Measurements from ENCODE around the gene DSN1.

The DSN1 gene

GRCh38 chr20:36794116-36794474 lies 20.5 kb upstream of the DSN1 start:
- DNase-seq = no peak

DNA sequence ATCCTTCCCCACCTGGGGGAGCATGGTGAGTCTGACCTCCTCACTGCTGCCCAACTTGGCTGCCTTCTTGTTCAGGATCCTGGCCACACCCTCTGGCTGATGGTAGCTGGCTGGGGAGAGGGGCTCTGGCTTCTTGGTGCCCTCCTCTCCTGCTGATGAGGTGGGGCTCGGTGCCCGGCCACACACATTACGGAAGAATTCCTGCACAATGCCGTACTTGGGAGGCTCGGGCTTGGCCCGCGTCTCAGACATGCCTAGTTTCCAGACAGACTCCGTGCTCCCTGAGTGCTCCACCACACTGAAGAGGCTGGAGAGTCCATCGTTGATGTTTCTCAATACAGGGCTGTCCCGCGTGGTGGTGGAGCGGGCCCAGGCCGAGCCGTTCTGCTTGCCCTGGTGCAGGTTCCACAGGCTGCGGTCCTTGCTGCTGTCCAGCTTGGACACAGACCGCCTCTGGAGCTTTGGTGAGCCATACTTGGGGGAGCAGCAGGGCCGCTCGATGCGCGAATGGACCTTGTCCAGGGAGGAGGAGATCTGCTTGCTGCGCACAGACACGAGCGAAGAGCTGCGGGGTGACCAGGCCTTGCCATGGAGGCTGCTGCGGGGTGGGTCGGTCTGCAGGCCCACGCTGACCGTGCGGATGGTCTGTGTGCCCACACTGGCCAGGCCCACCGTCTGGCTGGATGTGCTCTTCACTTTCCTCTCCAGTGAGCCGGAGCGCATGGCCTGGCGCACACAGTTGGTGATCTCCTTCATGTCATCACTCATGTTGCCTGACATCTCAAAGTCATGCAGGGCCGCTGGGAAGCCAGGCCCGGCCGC lies 19.9 kb upstream of the DSN1 start:
- DNase-seq = no peak

DNA sequence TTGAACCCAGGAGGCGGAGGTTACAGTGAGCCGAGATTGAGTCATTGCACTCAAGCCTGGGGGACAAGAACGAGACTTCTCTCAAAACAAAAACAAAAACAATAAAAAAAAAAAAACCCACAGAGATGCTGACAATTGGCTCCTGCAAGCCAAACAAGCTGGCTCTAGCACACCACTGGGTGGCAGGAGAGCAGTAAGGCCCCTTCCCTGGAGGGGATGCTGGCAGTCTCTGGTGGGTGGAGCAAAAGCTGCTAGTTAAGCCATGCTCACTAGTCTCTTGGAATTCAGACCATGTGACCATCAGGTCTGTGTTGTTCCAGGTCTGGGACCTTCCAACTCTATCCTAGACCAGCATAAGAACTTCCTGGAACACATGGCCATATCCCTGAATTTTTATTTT lies 18.9 kb upstream of the DSN1 start:
- no peak for DNase-seq

DNA sequence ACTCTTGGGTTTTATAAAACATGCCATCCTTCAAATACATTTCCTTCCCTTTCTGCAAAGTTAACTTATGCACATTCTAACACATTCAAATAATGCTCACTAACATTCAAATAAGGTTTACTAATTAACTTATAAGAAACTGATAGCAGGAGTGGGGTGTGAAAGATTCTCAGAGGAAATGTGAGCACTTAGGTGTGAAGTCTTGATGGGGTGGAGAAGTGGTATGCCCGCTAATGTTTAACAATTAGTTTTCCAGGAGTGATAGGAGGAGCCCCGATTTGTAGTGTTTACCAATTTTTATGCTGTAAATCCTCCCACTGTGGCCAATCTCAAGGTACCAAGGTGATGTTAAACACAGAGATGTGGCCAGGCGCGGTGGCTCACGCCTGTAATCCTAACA lies 18.3 kb upstream of the DSN1 start:
- no peak for DNase-seq

DNA sequence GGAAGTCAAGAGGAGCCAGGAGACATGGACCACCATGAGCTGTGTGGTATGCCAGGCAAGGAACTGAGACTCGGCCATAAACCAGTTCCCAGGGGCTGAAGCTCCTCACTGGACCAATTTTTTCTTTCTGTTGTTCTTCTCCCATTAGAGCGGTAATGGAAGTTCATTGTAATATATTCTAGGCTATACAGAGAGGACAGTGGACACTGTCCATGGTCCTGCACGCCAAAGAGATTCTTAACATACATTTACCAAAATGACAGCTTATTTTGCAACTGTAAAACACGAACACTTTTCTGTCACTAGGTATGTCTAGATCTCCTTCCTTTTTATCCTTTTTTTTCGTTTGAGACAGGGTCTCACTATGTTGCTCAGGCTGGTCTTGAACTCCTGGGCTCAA lies 13.1 kb upstream of the DSN1 start:
- DNase-seq = no peak

DNA sequence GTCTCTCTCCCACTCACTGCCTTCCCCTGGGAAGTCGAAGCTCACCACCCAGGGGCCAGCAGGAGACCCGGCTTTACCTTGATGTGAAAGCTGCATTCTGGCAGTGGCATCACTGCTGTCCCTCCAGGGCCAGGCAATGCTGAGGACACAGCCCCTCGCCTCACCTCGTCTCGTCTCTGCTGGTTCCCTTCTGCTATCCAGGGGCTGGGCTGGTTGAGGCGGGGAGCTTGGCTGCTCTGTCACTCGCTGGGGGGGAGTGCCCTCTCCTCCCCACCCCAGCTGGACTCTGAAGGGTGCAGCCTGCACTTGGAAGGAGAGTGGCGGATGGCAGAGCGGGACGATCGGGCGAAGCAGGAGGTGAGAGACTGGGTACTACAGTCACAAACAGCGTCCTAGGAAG lies 12.7 kb upstream of the DSN1 start:
- no peak for DNase-seq

GRCh38 chr20:36785308-36785707 lies 11.7 kb upstream of the DSN1 start:
- DNase-seq = no peak

GRCh38 chr20:36784900-36785299 lies 11.3 kb upstream of the DSN1 start:
- DNase-seq = no peak

- DNase-seq = no peak
These were observed 10.6 kb upstream of the DSN1 start for GRCh38 chr20:36784116-36784515.

DNA sequence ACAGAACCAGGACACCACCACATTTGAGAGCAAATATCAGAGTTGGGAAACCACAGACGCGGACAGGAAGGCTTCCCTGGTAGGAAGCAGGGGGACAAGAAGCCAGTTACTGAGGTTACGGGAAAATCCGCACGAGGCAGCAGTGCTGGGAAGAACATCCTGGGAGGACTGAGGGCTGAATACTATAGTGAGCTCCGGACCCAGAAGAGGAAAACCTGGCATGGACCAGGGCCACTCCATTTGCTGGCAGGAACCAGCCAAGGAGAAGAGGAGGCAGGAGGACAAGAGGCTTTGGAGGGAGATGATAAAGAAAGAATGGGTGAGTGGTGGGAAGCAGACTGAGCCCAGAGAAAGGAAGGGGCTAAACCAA lies 6.1 kb upstream of the DSN1 start:
- no peak for DNase-seq

DNA sequence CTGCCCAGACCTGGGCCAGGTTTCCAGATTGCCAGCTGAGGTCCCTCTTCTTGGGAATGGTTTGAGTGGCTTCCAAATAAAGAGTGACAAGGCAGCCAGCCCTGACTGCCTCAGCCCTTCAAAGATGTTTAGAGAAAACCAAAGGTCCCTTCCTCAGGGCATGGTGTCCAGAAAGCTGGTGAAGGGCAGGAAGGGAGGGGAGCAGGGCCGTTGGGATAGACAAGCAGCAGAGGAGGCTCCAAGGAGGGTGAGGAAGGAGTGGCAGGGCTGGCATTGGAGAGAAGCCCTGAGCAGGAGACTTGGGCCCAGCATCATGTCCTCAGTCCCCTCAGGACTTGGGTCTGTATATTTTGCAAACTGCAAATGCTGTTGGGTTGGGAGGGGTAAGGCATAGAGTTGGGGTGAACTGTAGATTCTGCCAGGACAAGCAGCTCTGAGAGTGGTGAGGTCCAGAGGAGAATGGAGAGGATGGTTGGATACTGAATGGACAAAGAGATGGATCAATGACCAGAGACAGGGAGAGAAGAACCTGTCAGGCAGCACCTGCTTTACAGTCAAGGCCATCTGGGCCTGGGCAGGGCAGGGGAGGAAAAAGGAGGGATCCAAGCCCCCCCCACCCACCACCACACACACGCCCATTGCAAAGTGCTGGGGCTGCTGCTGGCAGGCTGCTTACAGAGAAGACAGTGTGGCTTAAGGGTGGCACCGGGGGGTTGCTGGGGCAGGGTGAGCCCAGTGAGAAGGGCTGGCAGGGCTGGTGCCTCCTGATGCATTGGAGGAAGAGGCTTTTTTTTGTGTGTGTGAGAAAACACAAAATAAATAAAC lies 5.5 kb upstream of the DSN1 start:
- DNase-seq = no peak

GRCh38 chr20:36777576-36777975 lies 4.0 kb upstream of the DSN1 start:
- DNase-seq = no peak

- no peak for DNase-seq
These were observed 3.6 kb upstream of the DSN1 start for GRCh38 chr20:36777167-36777566.

DNA sequence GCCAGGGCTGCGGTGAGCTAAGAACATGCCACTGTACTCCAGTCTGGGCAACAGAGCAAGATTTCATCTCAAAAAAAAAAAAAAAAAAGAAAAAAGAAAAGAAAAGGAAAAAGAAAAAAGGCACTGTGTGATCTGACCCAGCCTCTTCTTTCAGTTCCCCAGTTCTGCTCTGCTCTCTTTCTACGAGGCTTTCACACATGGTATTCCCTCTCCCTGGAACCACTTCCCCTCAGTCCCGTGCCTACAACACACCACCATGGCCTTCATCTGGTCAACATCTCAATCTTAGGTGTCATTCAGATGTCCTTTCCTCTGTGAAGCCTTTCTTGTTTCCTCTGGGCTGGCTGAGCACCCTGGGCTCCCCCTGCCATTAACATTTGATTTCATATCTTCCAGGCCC lies 2.3 kb upstream of the DSN1 start:
- DNase-seq = no peak

DNA sequence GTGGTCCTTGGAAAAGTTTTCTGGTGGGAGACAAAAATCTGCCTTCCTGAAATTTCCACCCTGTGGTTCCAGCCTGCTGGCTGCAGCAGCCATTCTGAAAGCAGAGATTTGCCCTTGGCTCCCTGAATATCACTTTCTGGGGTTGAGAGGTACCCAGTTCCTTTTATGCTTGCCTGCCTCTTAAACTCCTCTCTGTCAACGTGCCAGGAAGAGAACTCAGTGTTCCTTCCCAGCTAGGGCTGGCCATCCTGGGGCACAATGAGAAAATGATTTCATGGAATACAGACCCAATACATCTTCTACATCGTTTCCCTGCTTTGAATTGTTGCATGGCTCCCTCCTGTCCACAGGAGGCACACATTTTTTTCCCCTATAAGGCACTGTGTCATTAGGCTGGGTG lies 1.6 kb upstream of the DSN1 start:
- no peak for DNase-seq

DNA sequence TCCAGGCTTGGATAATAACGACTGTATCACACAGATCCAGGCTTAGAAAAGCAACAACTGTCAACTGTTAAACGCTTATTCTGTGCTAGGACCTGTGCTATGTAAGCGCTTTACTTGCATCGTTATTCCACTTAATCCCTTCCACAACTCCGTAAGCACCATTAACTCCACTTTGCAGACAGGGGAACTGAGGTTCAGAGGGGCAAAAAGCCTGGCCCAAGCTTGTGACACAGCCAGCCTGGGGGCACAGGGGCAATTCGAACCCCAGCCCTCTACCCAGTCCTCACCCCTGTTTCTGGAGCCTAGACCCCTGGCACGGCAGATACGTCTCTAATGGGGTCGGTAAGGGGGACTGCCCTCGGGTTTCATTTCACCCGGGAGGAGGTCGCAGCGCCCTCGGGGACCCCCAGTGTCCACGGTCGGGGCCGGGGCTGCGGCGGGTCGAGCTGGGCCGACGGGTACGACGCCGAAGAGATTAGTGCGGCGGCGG lies 411 bp downstream of the DSN1 start:
- DNase-seq = no peak

DNA sequence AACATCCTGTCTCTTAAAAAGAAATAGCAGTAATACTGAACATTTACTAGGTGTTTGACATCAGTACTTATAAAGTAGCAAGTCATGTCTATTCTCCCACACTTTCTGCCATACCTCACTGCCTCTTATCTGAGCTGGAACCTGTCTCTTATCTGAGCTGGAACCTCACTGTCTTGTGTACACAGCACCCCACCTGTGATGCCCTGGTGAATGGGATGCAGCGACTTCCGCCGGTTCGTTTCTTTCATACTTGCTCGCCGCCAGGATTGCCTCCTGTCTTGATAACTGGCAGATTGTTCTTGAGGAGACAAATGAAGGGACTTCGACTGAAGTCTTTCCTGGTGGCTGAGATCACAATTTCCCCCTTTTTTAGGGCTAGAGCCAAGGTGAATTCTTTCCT lies 2.9 kb downstream of the DSN1 start:
- no peak for DNase-seq

GRCh38 chr20:36768768-36769430 lies 4.7 kb downstream of the DSN1 start:
- no peak for DNase-seq

DNA sequence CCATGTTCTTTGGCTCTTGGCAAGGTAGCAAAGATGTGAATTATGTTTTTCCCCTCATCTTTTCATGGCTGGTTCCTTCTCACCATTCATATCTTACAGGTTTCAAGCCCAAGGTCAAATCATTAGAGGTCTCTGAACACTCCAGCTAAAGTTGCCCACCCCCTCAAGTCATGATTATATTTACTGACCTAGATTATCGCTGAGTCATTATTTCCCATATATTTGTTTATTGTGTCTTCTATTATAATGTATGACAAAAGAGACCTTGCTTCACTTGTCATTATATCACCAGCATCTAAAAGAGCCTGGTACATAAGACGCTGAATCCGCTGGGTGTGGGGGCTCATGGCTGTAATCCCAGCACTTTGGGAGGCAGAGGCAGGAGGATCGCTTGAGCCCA lies 12.4 kb downstream of the DSN1 start:
- no peak for DNase-seq

DNA sequence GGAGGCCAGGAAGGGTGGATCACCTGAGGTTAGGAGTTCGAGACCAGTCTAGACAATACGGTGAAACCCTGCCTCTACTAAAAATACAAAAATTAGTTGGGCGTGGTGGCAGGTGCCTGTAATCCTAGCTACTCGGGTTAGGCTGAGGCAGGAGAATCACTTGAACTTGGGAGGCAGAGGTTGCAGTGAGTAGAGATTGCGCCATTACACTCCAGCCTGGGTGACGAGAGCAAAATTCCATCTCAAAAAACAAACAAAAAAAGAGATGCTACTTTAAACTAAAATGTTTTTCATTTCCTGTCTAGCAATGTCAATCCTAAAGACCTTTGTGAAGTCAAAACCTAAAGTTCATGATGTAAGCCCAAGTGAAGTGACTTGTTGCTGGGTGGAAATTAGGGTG lies 12.9 kb downstream of the DSN1 start:
- DNase-seq = no peak

DNA sequence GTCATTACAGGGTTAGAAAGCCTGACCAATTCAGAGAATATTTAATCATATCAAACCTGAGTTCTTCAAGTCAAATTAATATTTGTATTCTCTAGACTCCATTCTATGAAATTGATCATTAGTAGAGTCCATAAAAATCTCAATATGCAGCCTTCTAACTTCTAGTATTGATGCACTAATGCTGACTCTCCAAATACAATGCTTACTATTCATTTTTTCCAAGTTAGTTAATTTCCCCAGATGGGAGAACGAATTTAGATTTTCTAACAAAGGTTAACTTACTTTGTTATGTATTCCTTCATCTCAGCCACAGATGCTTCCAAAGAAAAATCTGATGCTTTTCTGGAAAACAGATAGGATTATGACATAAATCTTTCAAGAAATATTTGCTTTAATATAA lies 15.3 kb downstream of the DSN1 start:
- DNase-seq = no peak

- no peak for DNase-seq
These were observed 17.1 kb downstream of the DSN1 start for GRCh38 chr20:36756496-36756895.

- no peak for DNase-seq
These were observed 18.8 kb downstream of the DSN1 start for GRCh38 chr20:36754656-36755222.

- DNase-seq = no peak
These were observed 21.0 kb downstream of the DSN1 start for GRCh38 chr20:36752582-36752981.

All from NCI-H187 (cell line).